Urinary bladder (tissue), 4 donors: ENCODE measurements around the gene PGAP6. TPM values are rescaled to one million over a fixed set of nuclear protein-coding genes. Genes with fewer than 3 reads are reported as not detected.
"Not testable (repeated sequence)": the region's sequence is repeated elsewhere in the genome, so short reads cannot be mapped to it uniquely, and the experiment has no call there.

Source experiments
- DNase-seq: peaks from one replicate; pipeline ENCODE4 v3.0.0-alpha.2; 2015; ENCODE audit errors: extremely low spot score
- H3K27ac ChIP-seq: one replicate; pipeline ENCODE4 v1.5.1; 2013; ENCODE audit warnings: low read depth, mild to moderate bottlenecking, moderate library complexity
- H3K36me3 ChIP-seq: one replicate; pipeline ENCODE4 v1.6.1; 2013; ENCODE audit warnings: mild to moderate bottlenecking, moderate library complexity; ENCODE audit not compliant: insufficient read depth
- H3K4me1 ChIP-seq: one replicate; pipeline ENCODE4 v1.6.1; 2013; ENCODE audit warnings: mild to moderate bottlenecking, moderate library complexity; ENCODE audit not compliant: insufficient read depth
- H3K4me3 ChIP-seq: one replicate; pipeline ENCODE4 v1.5.1; 2013; ENCODE audit warnings: low read depth, low read length
- WGBS: extraction: QIAGEN DNeasy Blood & Tissue Kit; methylation state at CpG from one replicate; pipeline ENCODE4 v1.1.7; 2013; 5-methylcytosine and 5-hydroxymethylcytosine counted together
- polyA plus RNA-seq: library from polyadenylated mRNA; stranded (reverse); fragments of 200-250 nt; gene quantifications from one replicate; pipeline ENCODE4 v1.2.3, GENCODE V29; 2013
- total RNA-seq: library from RNA; depleted of rRNA; stranded (reverse); fragments of >200 nt; gene quantifications from one replicate; pipeline ENCODE4 v1.2.3, GENCODE V29; 2014
- donor health status: healthy with polysubstance abuse.
- donor health status: healthy.

Gene PGAP6, protein sequence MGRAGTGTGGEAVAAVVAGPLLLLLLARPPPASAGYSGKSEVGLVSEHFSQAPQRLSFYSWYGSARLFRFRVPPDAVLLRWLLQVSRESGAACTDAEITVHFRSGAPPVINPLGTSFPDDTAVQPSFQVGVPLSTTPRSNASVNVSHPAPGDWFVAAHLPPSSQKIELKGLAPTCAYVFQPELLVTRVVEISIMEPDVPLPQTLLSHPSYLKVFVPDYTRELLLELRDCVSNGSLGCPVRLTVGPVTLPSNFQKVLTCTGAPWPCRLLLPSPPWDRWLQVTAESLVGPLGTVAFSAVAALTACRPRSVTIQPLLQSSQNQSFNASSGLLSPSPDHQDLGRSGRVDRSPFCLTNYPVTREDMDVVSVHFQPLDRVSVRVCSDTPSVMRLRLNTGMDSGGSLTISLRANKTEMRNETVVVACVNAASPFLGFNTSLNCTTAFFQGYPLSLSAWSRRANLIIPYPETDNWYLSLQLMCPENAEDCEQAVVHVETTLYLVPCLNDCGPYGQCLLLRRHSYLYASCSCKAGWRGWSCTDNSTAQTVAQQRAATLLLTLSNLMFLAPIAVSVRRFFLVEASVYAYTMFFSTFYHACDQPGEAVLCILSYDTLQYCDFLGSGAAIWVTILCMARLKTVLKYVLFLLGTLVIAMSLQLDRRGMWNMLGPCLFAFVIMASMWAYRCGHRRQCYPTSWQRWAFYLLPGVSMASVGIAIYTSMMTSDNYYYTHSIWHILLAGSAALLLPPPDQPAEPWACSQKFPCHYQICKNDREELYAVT
- total RNA-seq (15.9 TPM), polyA plus RNA-seq (53.8 TPM)

DNA sequence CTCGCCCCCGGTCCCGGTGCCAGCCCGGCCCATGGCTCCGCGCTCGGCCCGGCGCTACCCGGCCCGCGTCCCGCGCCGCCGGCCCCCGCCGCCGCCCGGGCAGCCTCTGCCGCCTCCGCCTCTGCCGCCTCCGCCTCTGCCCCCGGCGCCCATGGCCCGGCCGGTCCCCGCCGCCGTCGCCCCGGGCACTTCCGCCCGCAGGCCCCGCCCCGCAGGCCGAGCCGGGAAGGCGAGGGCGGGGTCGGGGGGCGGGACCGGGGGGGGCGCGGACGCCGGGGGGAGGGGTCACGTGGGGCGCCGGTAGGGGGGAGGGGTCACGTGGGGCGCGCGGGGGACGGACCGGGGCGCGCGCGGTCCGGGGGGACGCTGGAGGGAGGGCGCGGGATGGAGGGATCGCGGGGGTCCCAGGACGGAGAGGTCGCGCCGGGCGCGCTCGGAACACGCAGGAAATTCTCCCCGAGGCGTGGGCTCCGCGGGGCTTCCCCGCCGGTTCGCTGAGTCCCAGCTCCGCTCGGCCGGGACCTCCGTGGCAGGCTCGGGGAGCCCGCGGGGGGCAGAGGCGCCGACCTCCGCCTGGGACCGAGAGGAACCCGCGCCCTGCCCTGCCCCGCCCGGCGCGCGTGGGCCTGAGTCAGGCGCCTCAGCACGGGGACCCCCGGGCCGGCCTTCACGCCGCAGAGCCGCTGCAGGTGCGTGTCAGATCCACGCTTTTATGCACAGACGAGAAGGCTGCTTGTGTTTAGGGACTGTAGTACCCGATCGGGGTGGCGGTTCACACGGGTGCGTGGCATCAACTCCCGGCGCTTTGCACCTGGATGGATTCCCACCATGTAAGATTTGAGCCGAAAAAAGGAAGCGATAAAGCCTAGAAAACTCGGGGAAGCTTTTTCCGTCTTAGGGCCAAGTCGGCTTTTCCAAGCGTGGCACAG, at the start of gene PGAP6:
Gene PGAP6, minus strand, starts transcription at position 190 of the 929 bp plus-strand sequence. Its CDS starts 157 bp downstream, at position 33.
- H3K27ac ChIP-seq: peak within 1 kb of the TSS; percentile 83
- no peaks in the 10 kb centered on the region for H3K36me3 ChIP-seq
- peak within 1 kb of the TSS; percentile 96 for H3K4me3 ChIP-seq
- no peak for DNase-seq
- WGBS: under 1% methylated on average over 107 of the region's 123 CpGs
- no peaks in the 10 kb centered on the region for H3K4me1 ChIP-seq

DNA sequence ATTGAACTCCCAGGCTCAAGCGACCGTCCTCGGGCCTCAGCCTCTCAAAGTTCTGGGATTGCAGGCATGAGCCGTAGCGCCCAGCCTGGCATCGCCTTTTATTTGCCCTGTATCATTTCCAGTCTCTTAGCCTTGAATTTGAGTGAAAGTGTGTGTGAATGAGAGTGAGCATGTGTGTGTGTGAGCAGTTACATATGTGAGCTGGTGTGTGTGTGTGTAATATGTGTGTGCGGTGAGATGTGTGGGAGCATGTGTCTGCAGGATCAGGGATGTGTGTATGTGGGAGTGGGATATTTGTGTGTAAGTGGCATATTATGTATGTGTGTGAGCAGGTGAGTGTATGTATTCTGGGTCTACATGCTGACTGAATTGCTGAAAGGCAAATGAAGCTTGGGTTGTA, 49.1 kb upstream of the PGAP6 start:
- H3K27ac ChIP-seq: no peak overlapping the region
- no peak for DNase-seq
- H3K4me1 ChIP-seq: peaks cover 4% of the 10 kb centered on the region
- WGBS: 96% methylated on average over 7 of the region's 7 CpGs
- H3K4me3 ChIP-seq: no peak overlapping the region
- no peaks in the 10 kb centered on the region for H3K36me3 ChIP-seq

DNA sequence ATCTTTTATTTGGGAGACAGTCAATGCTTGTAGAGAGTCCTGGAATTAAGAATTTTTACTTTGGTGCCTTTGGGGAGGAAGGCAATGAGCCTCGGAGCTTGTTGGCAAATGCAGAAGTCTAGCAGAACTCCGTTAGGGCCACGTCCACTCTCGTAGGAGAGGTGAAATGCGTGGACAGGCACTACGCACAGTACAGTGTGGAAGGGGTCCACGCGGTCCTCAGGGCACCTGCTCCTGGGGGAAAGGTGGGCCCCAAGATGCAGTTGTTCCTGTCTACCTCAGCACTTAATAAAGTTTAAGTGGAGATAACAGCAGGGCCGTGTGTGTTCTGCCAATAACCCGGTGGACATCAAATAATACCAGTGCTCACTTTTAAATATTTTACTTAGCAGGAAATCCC, 45.5 kb upstream of the PGAP6 start:
- Histone ChIP-seq H3K27ac (no peak overlapping the region), H3K4me3 (no peak overlapping the region), H3K36me3 (no peaks in the 10 kb centered on the region), H3K4me1 (peaks cover 4% of the 10 kb centered on the region)
- DNase-seq: no peak
- 44% methylated on average over 10 of the region's 10 CpGs for WGBS

DNA sequence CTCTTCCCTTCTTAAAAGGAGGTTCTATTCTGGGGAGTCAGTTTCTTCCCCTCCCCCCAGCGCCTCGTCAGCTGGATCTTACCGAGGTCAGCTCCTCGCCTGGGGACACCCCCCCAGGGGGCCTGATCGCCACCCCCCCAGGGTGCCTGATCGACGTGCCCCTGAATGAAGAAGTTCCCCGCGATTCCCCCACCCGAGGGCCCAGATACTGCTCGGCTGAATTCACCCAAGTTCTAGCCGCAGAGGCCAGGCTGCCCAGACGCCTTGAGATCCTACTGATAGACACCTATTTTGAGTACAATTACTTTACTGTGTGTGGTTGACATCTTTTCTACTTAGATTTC, 45.1 kb upstream of the PGAP6 start:
- no peak for DNase-seq
- WGBS: 6% methylated on average over 13 of the region's 13 CpGs
- peaks cover 4% of the 10 kb centered on the region for H3K4me1 ChIP-seq
- H3K27ac ChIP-seq: no peak overlapping the region
- H3K36me3 ChIP-seq: no peaks in the 10 kb centered on the region
- peak overlapping the region; percentile 92 for H3K4me3 ChIP-seq

DNA sequence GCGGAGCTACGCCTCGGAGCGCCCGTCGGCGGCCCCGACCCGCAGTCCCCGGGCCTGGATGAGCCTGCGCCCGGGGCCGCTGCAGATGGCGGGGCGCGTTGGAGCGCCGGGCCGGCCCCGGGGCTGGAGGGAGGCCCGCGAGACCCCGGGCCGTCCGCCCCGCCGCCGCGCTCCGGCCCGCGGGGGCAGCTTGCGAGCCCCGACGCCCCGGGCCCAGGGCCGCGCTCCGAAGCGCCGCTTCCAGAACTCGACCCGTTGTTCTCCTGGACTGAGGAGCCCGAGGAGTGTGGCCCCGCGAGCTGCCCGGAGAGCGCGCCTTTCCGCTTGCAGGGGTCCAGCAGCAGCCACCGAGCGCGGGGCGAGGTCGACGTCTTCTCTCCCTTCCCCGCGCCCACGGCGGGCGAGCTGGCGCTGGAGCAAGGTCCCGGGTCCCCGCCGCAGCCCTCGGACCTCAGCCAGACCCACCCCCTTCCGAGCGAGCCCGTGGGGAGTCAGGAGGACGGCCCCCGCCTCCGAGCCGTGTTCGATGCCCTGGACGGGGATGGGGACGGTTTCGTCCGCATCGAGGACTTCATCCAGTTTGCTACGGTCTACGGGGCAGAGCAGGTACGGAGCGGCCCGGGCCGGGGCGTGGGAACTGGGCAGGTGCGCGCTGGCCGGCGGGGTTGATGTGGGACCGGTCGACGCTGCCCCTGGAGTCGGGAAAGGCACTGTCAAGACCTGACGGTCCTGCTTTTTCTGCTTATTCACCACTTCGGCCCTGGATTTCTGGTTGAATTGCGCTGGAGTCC, 44.5 kb upstream of the PGAP6 start:
- Histone ChIP-seq H3K36me3 (no peaks in the 10 kb centered on the region), H3K27ac (no peak overlapping the region), H3K4me3 (peak overlapping the region; percentile 92), H3K4me1 (peaks cover 4% of the 10 kb centered on the region)
- under 1% methylated on average over 97 of the region's 97 CpGs for WGBS
- no peak for DNase-seq

DNA sequence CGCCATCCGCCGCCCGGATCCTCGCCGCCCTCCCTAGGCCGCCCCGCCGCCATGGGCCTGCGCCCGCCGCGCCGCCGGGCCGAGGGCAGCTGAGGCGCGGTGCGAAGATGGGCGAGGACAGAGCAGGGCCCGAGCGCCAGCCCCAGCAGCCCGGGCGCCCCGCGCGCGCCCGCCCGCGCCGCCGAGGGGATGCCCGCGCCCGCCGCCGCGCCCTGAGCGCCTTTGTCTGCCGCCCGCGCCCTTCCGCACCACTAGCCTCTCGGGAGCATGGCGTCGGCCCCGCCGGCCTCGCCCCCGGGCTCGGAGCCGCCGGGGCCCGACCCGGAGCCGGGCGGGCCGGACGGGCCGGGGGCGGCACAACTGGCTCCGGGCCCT, 43.9 kb upstream of the PGAP6 start:
- no peak for DNase-seq
- peak overlapping the region; percentile 85 for H3K27ac ChIP-seq
- no peaks in the 10 kb centered on the region for H3K36me3 ChIP-seq
- under 1% methylated on average over 63 of the region's 63 CpGs for WGBS
- peak overlapping the region; percentile 92 for H3K4me3 ChIP-seq
- peaks cover 4% of the 10 kb centered on the region for H3K4me1 ChIP-seq

DNA sequence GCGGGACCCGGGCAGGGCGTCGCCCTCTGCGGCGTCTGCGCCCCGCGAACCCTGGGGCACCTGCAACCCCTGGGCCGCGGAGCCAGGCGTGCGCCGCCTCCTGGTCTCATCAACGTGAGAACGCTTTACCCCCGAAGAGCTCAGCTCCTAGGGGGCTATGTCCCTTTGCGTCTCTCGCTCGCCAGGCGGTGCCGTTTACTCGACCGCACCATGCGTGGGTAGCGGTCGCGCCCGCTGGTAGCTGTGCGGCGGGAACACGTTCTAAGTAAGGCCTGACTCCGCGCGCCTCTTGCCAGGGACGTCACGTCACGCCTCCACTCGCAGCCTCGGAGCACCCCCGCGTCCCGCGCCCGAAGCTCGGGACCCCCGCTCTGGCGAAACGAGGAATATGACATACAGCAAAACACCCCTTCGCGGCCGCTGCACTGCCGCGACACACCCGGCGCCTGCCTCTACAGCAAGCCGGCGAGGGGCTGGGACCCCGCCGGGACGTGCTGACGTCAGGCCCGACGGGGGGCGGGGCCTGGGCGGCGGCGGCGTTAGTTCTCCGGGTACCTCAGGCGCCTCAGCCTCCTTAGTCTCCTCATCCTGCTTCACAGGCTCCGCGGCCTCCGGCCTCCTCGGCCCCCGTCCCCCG, 43.4 kb upstream of the PGAP6 start, which contains the start of gene RAB11FIP3:
Gene RAB11FIP3, plus strand, starts transcription at position 568 of the 637 bp plus-strand sequence. CDS start 358 bp downstream, outside the sequence.
- DNase-seq: no peak
- peak within 1 kb of the TSS; percentile 92 for H3K4me3 ChIP-seq
- peaks cover 4% of the 10 kb centered on the region for H3K4me1 ChIP-seq
- H3K36me3 ChIP-seq: no peaks in the 10 kb centered on the region
- peak within 1 kb of the TSS; percentile 85 for H3K27ac ChIP-seq
- under 1% methylated on average over 77 of the region's 77 CpGs for WGBS

DNA sequence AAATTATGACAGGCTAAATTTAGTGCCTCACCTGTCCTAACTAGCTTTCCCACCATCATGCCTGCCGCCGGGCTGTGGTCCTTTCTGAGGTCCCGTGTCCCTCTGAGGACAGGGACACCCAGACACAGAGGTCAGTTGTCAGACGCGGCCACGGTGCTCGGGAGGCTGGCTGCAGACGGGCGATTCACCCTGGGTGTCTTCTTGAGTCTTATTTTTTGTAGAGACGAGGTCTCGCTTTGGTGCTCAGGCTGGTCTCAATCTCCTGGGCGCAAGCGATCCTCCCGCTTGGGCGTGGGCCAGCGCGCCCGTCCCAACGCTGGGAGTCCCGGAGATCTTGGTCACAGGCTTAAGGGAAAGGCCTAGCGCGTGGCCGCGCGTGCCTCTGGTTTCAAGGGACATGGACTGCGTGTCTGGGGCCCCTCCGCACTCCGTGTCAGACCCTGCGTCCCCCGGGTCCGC, 42.9 kb upstream of the PGAP6 start:
- peak overlapping the region; percentile 85 for H3K27ac ChIP-seq
- H3K4me1 ChIP-seq: peaks cover 4% of the 10 kb centered on the region
- no peak for DNase-seq
- H3K36me3 ChIP-seq: no peaks in the 10 kb centered on the region
- 7% methylated on average over 31 of the region's 31 CpGs for WGBS
- peak overlapping the region; percentile 92 for H3K4me3 ChIP-seq

DNA sequence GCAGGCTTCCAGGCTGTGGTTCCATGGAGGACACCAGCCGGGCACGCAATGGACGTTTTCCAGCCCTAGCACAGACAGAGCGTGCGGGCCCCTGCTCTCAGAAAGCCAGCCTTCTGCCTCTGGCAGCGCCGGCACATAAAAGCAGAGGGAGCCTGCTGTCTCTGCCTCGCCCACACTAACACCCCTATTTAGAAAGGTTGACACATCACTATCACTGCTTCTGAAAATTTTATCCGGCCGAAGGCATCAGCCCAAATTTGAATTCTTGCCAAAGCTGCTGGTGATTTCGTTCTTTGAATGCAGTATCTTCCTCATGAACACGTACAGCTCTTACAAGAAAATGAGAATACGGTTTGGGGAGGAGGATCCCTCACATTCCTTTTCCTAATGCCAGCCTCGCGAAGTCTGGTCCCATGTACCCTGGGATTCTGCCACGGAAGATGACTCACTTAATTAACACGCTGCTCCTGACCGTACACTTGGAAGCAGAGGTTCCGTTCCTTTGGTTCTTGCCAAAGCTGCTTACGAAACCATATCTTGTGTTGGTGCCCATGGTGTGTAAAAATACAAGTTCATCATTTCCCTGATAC, 42.4 kb upstream of the PGAP6 start:
- Histone ChIP-seq H3K4me1 (peaks cover 4% of the 10 kb centered on the region), H3K36me3 (no peaks in the 10 kb centered on the region), H3K4me3 (peak overlapping the region; percentile 92), H3K27ac (peak overlapping the region; percentile 44)
- DNase-seq: no peak
- WGBS: 25% methylated on average over 20 of the region's 20 CpGs

DNA sequence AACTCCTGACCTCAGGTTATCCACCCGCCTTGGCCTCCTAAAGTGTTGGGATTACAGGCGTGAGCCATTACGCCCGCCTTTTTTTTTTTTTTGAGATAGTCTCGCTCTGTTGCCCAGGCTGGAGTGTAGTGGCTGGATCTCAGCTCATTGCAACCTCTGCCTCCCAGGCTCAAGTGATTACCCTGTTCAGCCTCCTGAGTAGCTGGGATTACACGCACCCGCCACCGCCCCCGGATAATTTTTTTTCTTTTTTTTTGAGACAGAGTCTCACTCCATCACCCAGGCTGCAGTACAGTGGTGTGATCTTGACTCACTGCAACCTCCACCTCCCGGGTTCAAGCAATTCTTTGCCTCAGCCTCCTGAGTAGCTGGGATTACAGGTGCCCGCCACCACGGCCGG, 40.4 kb upstream of the PGAP6 start:
- H3K27ac ChIP-seq, H3K4me1 ChIP-seq, H3K36me3 ChIP-seq, DNase-seq, H3K4me3 ChIP-seq: not testable (repeated sequence)
- WGBS: 95% methylated on average over 13 of the region's 13 CpGs

DNA sequence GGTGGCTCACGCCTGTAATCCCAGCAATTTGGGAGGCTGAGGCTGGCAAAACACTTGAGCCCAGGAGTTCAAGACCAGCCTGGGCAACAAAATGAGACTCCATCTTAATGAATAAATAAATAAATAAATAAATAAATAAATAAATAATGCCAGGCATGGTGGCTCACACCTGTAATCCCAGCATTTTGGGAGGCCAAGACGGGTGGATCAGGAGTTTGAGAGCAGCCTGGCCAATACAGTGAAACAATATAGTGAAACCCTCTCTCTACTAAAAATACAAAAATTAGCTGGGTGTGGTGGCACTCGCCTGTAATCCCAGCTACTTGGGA, 33.4 kb upstream of the PGAP6 start:
- DNase-seq, H3K27ac ChIP-seq, H3K4me3 ChIP-seq, H3K36me3 ChIP-seq, H3K4me1 ChIP-seq: not testable (repeated sequence)
- WGBS: over 99% methylated on average over 3 of the region's 3 CpGs
